ENCODE measurements around the gene ADRA2B.

DNA sequence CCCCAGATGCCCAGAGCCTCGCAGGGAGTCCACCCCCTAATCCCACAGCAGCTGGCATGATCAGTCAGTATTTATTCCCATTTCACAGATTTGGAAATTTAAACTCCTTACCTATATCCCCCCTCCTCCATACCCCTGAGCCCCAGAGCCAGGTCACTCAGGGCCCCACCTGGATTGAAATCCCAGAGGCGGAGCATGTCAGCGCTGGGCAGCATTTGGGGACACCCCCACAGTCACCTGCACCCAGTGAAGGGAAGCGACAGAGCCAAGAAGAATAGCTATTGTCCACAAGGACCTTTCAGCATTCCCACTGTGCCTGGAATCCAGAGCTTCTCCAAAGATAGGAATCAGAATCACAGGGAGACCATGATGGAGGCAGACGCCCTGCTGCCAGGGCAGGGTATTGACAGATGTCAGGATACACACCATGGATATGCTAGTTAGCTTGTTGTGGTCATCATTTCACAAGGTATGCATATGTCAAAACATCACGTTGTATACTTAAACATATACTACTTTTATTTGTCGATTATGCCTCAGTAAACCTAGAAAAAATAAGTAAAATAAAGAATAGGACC, 22.9 kb upstream of the ADRA2B start:
- TF ChIP-seq EP300 (IDR thresholded peaks at IDR 0.05) (no peak), SMC3 (IDR thresholded peaks at IDR 0.05) (no peak), POLR2A (IDR thresholded peaks at IDR 0.05; ENCODE audit: low read length) (no peak), NPAS2 (CRISPR knock-in tag; IDR thresholded peaks at IDR 0.05; ENCODE audit: borderline replicate concordance) (no peak), CBX2 (IDR thresholded peaks at IDR 0.05; ENCODE audit: borderline replicate concordance, low read depth) (no peak), CEBPB (IDR thresholded peaks at IDR 0.05) (no peak), HDAC2 (IDR thresholded peaks at IDR 0.05) (no peak), POLR2AphosphoS2 (conservative IDR thresholded peaks at IDR 0.05; ENCODE audit: low read length) (no peak), RAD21 (conservative IDR thresholded peaks at IDR 0.05 in 1 of 2, IDR thresholded peaks at IDR 0.05 in 1 of 2) (no peak), CHD4 (IDR thresholded peaks at IDR 0.05; ENCODE audit: borderline replicate concordance) (no peak)
- TF ChIP-seq, protein P1, sequence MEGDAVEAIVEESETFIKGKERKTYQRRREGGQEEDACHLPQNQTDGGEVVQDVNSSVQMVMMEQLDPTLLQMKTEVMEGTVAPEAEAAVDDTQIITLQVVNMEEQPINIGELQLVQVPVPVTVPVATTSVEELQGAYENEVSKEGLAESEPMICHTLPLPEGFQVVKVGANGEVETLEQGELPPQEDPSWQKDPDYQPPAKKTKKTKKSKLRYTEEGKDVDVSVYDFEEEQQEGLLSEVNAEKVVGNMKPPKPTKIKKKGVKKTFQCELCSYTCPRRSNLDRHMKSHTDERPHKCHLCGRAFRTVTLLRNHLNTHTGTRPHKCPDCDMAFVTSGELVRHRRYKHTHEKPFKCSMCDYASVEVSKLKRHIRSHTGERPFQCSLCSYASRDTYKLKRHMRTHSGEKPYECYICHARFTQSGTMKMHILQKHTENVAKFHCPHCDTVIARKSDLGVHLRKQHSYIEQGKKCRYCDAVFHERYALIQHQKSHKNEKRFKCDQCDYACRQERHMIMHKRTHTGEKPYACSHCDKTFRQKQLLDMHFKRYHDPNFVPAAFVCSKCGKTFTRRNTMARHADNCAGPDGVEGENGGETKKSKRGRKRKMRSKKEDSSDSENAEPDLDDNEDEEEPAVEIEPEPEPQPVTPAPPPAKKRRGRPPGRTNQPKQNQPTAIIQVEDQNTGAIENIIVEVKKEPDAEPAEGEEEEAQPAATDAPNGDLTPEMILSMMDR (IDR thresholded peaks at IDR 0.05) = no peak
- TF ChIP-seq, protein P2, sequence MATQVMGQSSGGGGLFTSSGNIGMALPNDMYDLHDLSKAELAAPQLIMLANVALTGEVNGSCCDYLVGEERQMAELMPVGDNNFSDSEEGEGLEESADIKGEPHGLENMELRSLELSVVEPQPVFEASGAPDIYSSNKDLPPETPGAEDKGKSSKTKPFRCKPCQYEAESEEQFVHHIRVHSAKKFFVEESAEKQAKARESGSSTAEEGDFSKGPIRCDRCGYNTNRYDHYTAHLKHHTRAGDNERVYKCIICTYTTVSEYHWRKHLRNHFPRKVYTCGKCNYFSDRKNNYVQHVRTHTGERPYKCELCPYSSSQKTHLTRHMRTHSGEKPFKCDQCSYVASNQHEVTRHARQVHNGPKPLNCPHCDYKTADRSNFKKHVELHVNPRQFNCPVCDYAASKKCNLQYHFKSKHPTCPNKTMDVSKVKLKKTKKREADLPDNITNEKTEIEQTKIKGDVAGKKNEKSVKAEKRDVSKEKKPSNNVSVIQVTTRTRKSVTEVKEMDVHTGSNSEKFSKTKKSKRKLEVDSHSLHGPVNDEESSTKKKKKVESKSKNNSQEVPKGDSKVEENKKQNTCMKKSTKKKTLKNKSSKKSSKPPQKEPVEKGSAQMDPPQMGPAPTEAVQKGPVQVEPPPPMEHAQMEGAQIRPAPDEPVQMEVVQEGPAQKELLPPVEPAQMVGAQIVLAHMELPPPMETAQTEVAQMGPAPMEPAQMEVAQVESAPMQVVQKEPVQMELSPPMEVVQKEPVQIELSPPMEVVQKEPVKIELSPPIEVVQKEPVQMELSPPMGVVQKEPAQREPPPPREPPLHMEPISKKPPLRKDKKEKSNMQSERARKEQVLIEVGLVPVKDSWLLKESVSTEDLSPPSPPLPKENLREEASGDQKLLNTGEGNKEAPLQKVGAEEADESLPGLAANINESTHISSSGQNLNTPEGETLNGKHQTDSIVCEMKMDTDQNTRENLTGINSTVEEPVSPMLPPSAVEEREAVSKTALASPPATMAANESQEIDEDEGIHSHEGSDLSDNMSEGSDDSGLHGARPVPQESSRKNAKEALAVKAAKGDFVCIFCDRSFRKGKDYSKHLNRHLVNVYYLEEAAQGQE (IDR thresholded peaks at IDR 0.05) = no peak
- TF ChIP-seq, protein P3, sequence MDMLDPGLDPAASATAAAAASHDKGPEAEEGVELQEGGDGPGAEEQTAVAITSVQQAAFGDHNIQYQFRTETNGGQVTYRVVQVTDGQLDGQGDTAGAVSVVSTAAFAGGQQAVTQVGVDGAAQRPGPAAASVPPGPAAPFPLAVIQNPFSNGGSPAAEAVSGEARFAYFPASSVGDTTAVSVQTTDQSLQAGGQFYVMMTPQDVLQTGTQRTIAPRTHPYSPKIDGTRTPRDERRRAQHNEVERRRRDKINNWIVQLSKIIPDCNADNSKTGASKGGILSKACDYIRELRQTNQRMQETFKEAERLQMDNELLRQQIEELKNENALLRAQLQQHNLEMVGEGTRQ (IDR thresholded peaks at IDR 0.05) = no peak
- TF ChIP-seq, protein P4, sequence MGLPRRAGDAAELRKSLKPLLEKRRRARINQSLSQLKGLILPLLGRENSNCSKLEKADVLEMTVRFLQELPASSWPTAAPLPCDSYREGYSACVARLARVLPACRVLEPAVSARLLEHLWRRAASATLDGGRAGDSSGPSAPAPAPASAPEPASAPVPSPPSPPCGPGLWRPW (IDR thresholded peaks at IDR 0.05) = no peak
